ENCODE data around the gene CIITA. TPM values are rescaled to one million over a fixed set of nuclear protein-coding genes. Genes with fewer than 3 reads are reported as not detected.

The CIITA gene
- total RNA-seq, 1 donor from 2014 or later = 0.20 TPM

DNA sequence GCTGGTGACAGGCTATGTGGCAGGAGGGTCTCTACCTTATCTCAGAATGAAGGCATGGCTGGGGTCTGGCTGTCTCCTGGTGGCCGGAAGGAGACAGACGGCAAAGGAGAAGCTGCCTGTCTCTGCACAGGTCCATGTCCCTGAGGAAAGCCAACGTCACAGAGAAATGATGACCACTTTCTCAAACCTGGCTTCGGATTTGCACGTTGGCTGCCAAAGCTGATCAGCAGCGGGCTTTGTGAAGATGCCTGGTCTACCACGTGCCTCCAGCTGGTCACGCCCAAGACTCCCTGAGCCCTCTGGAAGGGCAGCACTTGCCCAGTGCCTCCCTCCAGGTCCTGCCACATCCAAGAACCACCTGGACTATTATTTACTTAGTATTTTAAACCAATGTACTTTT, 56.9 kb downstream of the CIITA start:
- no peak for DNase-seq (ENCODE audit: low spot score in 2 of 2, unreplicated experiment in 2 of 2)
- TF ChIP-seq, protein P1, sequence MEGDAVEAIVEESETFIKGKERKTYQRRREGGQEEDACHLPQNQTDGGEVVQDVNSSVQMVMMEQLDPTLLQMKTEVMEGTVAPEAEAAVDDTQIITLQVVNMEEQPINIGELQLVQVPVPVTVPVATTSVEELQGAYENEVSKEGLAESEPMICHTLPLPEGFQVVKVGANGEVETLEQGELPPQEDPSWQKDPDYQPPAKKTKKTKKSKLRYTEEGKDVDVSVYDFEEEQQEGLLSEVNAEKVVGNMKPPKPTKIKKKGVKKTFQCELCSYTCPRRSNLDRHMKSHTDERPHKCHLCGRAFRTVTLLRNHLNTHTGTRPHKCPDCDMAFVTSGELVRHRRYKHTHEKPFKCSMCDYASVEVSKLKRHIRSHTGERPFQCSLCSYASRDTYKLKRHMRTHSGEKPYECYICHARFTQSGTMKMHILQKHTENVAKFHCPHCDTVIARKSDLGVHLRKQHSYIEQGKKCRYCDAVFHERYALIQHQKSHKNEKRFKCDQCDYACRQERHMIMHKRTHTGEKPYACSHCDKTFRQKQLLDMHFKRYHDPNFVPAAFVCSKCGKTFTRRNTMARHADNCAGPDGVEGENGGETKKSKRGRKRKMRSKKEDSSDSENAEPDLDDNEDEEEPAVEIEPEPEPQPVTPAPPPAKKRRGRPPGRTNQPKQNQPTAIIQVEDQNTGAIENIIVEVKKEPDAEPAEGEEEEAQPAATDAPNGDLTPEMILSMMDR (IDR thresholded peaks at IDR 0.05; ENCODE audit: unreplicated experiment) = no peak
- H3K27me3 Mint-ChIP-seq (ENCODE audit: low read depth) = no peaks in the 10 kb centered on the region
- H3K4me1 Mint-ChIP-seq = peaks cover 8% of the 10 kb centered on the region
- H3K4me3 Mint-ChIP-seq = no peak overlapping the region
- no peaks in the 10 kb centered on the region for H3K36me3 Mint-ChIP-seq
- no peaks in the 10 kb centered on the region for H3K9me3 Mint-ChIP-seq
- H3K27ac Mint-ChIP-seq = no peak overlapping the region

DNA sequence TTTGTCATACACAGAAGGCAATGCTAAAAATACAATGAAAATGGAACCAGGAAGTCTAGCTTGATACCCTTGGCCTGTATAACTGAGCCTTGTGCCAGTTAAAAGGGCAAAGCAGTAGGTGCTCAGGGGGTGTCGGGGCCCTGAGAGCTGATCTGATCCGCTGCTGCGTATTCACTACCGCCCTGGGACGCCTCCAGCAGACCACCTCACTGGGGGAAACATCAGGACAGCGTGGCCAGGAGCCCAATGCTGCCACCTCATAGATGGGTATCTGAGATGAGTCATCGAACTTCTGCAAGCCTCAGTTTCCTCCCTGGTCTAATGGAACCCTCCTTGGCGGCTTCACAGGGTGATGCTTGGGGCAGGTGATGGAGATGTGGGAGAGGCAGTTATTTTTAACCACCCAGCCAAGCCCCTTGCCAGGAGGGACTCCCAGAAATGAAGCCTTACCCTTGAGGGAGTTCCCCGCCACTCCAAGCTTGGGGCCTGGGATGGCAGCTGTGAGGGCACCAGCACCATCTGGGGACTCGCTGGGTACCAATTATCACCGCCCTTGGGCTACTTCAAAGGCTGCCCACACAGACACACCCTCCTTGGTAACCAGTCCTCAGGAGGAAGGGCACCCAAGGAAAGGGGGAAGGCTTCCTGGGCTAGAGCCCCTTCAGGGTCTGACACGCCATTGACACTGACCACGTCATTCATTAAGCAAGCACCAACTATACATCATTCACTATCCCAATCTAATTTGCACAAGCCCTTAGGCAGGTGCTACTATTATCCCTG, 57.5 kb downstream of the CIITA start:
- H3K4me1 Mint-ChIP-seq = peaks cover 15% of the 10 kb centered on the region
- H3K27ac Mint-ChIP-seq = no peak overlapping the region
- H3K36me3 Mint-ChIP-seq = no peaks in the 10 kb centered on the region
- no peaks in the 10 kb centered on the region for H3K9me3 Mint-ChIP-seq
- no peaks in the 10 kb centered on the region for H3K27me3 Mint-ChIP-seq (ENCODE audit: low read depth)
- no peak overlapping the region for H3K4me3 Mint-ChIP-seq
- TF ChIP-seq, protein P1 (IDR thresholded peaks at IDR 0.05; ENCODE audit: unreplicated experiment) = no peak
- DNase-seq (ENCODE audit: low spot score in 2 of 2, unreplicated experiment in 2 of 2) = no peak

DNA sequence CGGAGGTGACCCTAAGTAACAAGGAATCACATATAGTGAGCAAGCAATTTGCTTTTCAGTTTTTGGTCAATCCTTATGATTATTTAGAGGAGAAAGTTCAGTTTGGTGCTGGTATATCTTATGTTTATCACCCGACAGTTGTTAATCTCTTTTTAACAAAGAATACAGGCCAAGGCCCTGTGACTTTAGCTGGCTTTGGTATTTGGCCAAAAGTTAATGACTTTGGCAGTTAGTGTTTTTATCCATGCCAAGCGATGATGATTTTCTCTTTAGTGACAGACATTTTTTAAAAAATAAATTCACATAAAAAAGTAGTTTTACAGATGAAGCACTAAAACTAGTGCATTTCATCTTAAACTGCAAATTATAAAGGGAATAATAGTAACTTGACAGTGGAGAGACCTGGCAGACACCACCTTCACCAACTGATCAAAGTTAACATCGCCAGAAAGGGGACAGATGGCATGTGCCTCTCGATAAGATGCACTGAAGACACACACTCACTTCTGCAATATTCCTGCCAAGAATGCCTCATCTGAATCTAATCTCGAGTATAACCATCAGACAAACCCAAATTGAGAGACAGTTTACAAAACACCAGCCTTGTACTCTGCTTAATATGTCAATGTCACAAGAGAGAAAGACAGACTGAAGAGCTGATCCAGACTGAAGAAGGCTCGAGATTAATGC, 58.4 kb downstream of the CIITA start:
- H3K4me1 Mint-ChIP-seq = peaks cover 23% of the 10 kb centered on the region
- H3K9me3 Mint-ChIP-seq = no peaks in the 10 kb centered on the region
- H3K4me3 Mint-ChIP-seq = no peak overlapping the region
- TF ChIP-seq, protein P1 (IDR thresholded peaks at IDR 0.05; ENCODE audit: unreplicated experiment) = no peak
- no peak overlapping the region for H3K27ac Mint-ChIP-seq
- DNase-seq (ENCODE audit: low spot score in 2 of 2, unreplicated experiment in 2 of 2) = no peak
- no peaks in the 10 kb centered on the region for H3K36me3 Mint-ChIP-seq
- no peaks in the 10 kb centered on the region for H3K27me3 Mint-ChIP-seq (ENCODE audit: low read depth)

DNA sequence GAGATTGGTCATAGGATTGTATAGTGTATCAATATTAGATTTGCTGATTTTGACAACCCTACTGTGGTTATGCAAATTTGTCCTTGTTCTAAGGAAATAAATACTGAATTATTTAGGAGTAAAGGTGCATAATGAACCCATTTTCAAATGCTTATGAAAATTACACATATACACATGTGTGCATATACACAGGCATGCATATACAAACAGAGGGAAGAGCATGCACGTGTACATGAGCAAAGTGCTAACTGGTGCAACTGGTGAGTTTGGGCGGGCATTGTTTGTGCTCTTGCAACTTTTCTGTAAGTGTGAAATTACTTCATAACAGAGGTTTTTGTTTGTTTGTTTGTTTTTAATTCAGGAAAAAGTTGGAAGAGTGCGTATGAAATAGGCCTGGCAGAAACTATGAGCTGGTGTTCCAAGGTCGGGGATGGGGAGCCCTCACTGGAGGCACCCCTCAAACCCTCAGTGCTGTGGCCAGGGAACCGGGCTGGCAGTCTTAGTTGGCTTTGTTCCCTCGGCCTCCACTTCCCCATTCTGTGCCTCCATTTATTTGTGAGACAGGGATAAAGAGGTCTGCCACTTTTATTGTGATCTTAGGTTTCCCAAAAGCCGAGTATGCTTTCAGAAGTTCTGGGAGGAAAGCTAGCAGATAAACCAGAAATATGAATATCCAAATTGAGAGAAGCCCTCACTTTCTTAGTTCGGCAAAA, 59.4 kb downstream of the CIITA start:
- Mint-ChIP-seq H3K4me3 (no peak overlapping the region), H3K9me3 (no peaks in the 10 kb centered on the region), H3K36me3 (no peaks in the 10 kb centered on the region), H3K27me3 (ENCODE audit: low read depth) (no peaks in the 10 kb centered on the region), H3K4me1 (peaks cover 34% of the 10 kb centered on the region), H3K27ac (no peak overlapping the region)
- no peak for DNase-seq (ENCODE audit: low spot score in 2 of 2, unreplicated experiment in 2 of 2)
- TF ChIP-seq, protein P1 (IDR thresholded peaks at IDR 0.05; ENCODE audit: unreplicated experiment) = no peak

DNA sequence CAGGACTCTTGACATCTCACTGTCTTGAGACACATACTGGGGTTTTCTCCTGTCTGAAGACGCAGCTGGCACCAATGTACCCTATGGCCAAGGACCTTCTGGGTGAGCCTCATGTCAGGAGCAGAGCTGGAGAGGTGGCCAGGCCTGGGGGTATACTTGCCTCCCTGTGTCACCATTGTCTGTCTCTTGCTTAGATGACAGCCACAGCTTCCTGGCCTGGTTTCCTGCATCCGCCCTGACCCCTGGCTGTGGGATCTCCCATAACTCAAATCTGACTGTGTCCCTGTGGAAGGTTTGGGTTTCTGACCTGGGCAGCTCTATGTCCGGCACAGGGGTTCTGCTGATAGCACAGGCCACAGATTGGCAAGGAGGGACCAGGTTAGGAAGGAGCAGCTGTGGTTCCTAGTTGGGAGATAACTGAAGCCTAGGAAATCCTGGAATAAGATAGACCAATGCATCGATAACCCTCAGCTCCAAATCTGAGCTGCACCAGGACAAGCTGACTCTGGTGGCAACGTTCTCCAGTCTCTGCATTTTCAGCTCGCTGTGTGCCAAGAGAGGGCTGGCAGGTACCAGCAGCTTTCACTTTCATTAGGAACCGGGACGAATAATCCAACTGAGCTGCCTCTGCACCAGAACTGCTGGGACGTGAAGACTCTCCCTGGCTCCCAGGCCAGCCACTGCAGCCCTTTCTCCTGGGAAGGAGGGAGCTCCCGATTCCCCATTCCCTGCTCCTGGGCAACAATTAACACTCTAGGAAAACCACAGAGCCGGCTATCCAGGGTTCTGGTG, 60.3 kb downstream of the CIITA start:
- TF ChIP-seq, protein P1 (IDR thresholded peaks at IDR 0.05; ENCODE audit: unreplicated experiment) = no peak
- H3K27me3 Mint-ChIP-seq (ENCODE audit: low read depth) = no peaks in the 10 kb centered on the region
- no peaks in the 10 kb centered on the region for H3K36me3 Mint-ChIP-seq
- H3K9me3 Mint-ChIP-seq = no peaks in the 10 kb centered on the region
- no peak overlapping the region for H3K4me3 Mint-ChIP-seq
- peaks cover 36% of the 10 kb centered on the region for H3K4me1 Mint-ChIP-seq
- H3K27ac Mint-ChIP-seq = no peak overlapping the region
- DNase-seq (ENCODE audit: low spot score in 2 of 2, unreplicated experiment in 2 of 2) = no peak

Measured in mesothelial cell of epicardium (in vitro differentiated cells).